GM23248 (cell line): Measurements from ENCODE around the gene PTGER2. TPM values are rescaled to one million over a fixed set of nuclear protein-coding genes. Genes with fewer than 3 reads are reported as not detected.

Experiments used
- DNase-seq: peaks from one replicate; pipeline ENCODE4 v3.0.0-alpha.2; 2015
- H2AFZ ChIP-seq: fragments of 200-600 bp; sonication (generic); 2 replicates; pipeline ENCODE4 v1.6.1; 2016; ENCODE audit warnings: antibody characterized with exemption
- H3F3A ChIP-seq: fragments of 200-600 bp; sonication (generic); 2 replicates; pipeline ENCODE4 v1.6.1; 2016; ENCODE audit warnings: mild to moderate bottlenecking, antibody characterized with exemption, mixed run types; ENCODE audit not compliant: insufficient read depth
- H3K27ac ChIP-seq: fragments of 200-600 bp; sonication (generic); 2 replicates; pipeline ENCODE4 v1.5.1; 2016; ENCODE audit warnings: mild to moderate bottlenecking
- H3K27me3 ChIP-seq: fragments of 200-600 bp; sonication (generic); replicated peaks from 2 replicates; pipeline ENCODE4 v1.6.1; 2016; ENCODE audit warnings: mild to moderate bottlenecking; ENCODE audit not compliant: insufficient read depth
- H3K36me3 ChIP-seq: fragments of 200-600 bp; sonication (generic); 2 replicates; pipeline ENCODE4 v1.6.1; 2016; ENCODE audit warnings: low read depth, mild to moderate bottlenecking
- H3K4me1 ChIP-seq: fragments of 200-600 bp; sonication (generic); 2 replicates; pipeline ENCODE4 v1.6.1; 2016; ENCODE audit warnings: mild to moderate bottlenecking; ENCODE audit not compliant: insufficient read depth
- H3K4me2 ChIP-seq: fragments of 200-600 bp; sonication (generic); one replicate; pipeline ENCODE4 v1.6.1; 2016; ENCODE audit warnings: mild to moderate bottlenecking; ENCODE audit not compliant: unreplicated experiment
- H3K4me3 ChIP-seq: fragments of 200-600 bp; sonication (generic); 2 replicates; pipeline ENCODE4 v1.5.1; 2016; ENCODE audit warnings: mild to moderate bottlenecking
- H3K79me2 ChIP-seq: fragments of 200-600 bp; sonication (generic); 2 replicates; pipeline ENCODE4 v1.6.1; 2016; ENCODE audit warnings: mild to moderate bottlenecking; ENCODE audit not compliant: insufficient read depth
- H3K9ac ChIP-seq: fragments of 200-600 bp; sonication (generic); 2 replicates; pipeline ENCODE4 v1.6.1; 2016; ENCODE audit warnings: mild to moderate bottlenecking
- H3K9me2 ChIP-seq: fragments of 200-600 bp; sonication (generic); 2 replicates; pipeline ENCODE4 v1.6.1; 2016; ENCODE audit warnings: mixed run types, mild to moderate bottlenecking, moderate library complexity; ENCODE audit not compliant: insufficient read depth
- H3K9me3 ChIP-seq: fragments of 200-600 bp; sonication (generic); one replicate; pipeline ENCODE4 v1.6.1; 2017; ENCODE audit warnings: low read depth
- H4K20me1 ChIP-seq: fragments of 200-600 bp; sonication (generic); 2 replicates; pipeline ENCODE4 v1.6.0; 2016; ENCODE audit not compliant: insufficient read depth
- EZH2 ChIP-seq: fragments of 200-600 bp; sonication (generic); IDR thresholded peaks from 2 replicates; pipeline ENCODE4 v1.6.1; 2018; ENCODE audit warnings: antibody characterized with exemption, mild to moderate bottlenecking; ENCODE audit not compliant: insufficient read depth, poor library complexity, severe bottlenecking
- EZH2phosphoT487 ChIP-seq: fragments of 200-600 bp; sonication (generic); IDR thresholded peaks from 2 replicates; pipeline ENCODE4 v1.6.1; 2018; ENCODE audit warnings: antibody characterized with exemption, moderate library complexity, mild to moderate bottlenecking, low read depth; ENCODE audit not compliant: insufficient read depth
- WGBS, 2 experiments: methylation state at CpG; one replicate each; pipeline ENCODE4 v1.1.6; 2015 to 2017; ENCODE audit warnings: low lambda C conversion rate in 2 of 2, low coverage in 1 of 2; ENCODE audit errors: missing lambda C conversion rate in 2 of 2; 5-methylcytosine and 5-hydroxymethylcytosine counted together
- in situ Hi-C: fragments of 300-500 bp; cut with MboI; formaldehyde crosslinking; loops from 2 replicates; pipeline ENCODE4 v1.15.0; 2020
- polyA plus RNA-seq: library from polyadenylated mRNA; unstranded; fragments of >200 nt; fragmentation: Nextera tagmentation; extraction: Ambion mirVana; gene quantifications from 2 replicates; pipeline ENCODE4 v1.2.1, GENCODE V29; 2016
- total RNA-seq: library from RNA; depleted of rRNA; stranded (reverse); fragments of >200 nt; shearing (Covaris generic); gene quantifications from 2 replicates; pipeline ENCODE4 v1.2.3, GENCODE V29; 2014

The PTGER2 gene
- total and polyA plus RNA-seq, 2 experiments from 2014 or later = 6.2 to 9.1 TPM

- 39 to 45% methylated on average over 4 of the region's 4 CpGs for WGBS, 2 experiments
- TF ChIP-seq EZH2phosphoT487 = no peak
- no peak for TF ChIP-seq EZH2
- peaks cover 16% of the 10 kb centered on the region for H3F3A ChIP-seq
- no peak overlapping the region for H3K27ac ChIP-seq
- H3K4me2 ChIP-seq = no peak overlapping the region
- H4K20me1 ChIP-seq = no peaks in the 10 kb centered on the region
- H3K9me2 ChIP-seq = no peaks in the 10 kb centered on the region
- no peak overlapping the region for H2AFZ ChIP-seq
- no peak for DNase-seq
- no peaks in the 10 kb centered on the region for H3K36me3 ChIP-seq
- H3K4me3 ChIP-seq = no peak overlapping the region
- no peaks in the 10 kb centered on the region for H3K27me3 ChIP-seq
- in situ Hi-C loops = no loop called here
- H3K9ac ChIP-seq = no peak overlapping the region
- no peaks in the 10 kb centered on the region for H3K79me2 ChIP-seq
- H3K9me3 ChIP-seq = no peaks in the 10 kb centered on the region
- peaks cover 13% of the 10 kb centered on the region for H3K4me1 ChIP-seq
Measured at GRCh38 chr14:52360831-52361230, 46.7 kb downstream of the PTGER2 start.

DNA sequence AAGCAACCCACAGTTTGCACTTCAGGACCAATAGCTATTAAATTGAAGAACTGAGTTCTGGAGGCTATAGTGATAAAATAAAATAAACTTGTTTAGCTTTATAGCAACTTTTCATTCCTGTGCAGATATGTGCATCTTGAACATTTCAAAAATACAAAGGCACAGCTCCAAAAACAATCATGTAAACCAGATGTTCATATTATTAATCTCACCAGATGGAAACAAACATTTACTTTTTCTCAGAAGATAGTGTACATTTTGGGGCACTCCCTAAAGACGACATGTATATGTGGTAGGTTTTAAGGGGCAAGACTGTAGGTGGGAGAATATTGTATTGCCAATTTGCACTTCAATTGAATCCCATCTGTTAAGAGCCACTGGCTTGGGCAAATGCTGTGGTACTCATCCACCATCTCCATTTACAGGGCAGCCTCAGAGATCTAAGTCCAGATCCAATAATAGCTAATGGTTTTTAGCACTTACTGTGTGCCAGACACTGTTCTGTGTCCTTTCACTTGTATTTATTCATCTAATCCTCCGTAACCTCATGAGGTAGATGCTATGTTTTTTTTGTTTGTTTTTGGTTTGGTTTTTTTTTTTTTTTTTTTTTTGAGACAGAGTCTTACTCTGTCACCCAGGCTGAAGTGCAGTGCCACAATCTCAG, 49.1 kb downstream of the PTGER2 start:
- H3K4me1 ChIP-seq = 0 out of 2 replicates have a peak, but pooled peaks cover 6% of the 10 kb centered on the region

DNA sequence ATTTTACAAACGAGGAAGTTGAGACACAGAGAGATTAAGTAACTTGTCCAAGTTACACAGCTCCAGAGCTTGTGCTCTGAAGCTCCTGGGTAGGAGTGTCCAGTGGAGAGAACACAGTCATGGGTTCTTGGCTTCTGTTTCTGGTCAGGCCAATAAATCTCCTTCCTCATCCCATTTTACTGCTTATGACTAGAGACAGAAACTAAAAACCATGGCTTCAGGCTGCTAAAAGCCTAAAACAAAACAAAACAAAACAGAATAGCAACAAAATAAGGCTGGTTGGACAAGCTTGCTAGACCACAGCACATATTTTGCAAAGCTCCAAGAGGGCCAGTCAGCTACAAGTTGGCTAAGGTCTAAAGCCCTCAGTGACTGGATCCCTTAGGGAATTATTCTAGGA, 49.8 kb downstream of the PTGER2 start:
- no peaks in the 10 kb centered on the region for H3K27me3 ChIP-seq
- in situ Hi-C loops = no loop called here
- peaks cover 12% of the 10 kb centered on the region for H3K4me1 ChIP-seq
- TF ChIP-seq EZH2phosphoT487 = no peak
- no peak for TF ChIP-seq EZH2
- H3K9me2 ChIP-seq = no peaks in the 10 kb centered on the region
- H3K79me2 ChIP-seq = no peaks in the 10 kb centered on the region
- no peaks in the 10 kb centered on the region for H4K20me1 ChIP-seq
- H3K9ac ChIP-seq = no peak overlapping the region
- no peaks in the 10 kb centered on the region for H3K36me3 ChIP-seq
- 9 to 11% methylated on average over 1 of the region's 1 CpG for WGBS, 2 experiments
- no peak for DNase-seq
- H3K9me3 ChIP-seq = no peaks in the 10 kb centered on the region
- no peak overlapping the region for H3K4me2 ChIP-seq
- no peak overlapping the region for H3K4me3 ChIP-seq
- H3K27ac ChIP-seq = no peak overlapping the region
- peaks cover 12% of the 10 kb centered on the region; the same call in 1 of the 2 replicates for H3F3A ChIP-seq
- H2AFZ ChIP-seq = no peak overlapping the region

More for the DNA sequence above, 49.1 kb downstream of the PTGER2 start:
- Histone ChIP-seq H2AFZ (no peak overlapping the region), H3K9me3 (no peaks in the 10 kb centered on the region), H3K27me3 (no peaks in the 10 kb centered on the region), H3K9ac (no peak overlapping the region), H3K9me2 (no peaks in the 10 kb centered on the region), H4K20me1 (no peaks in the 10 kb centered on the region), H3K4me2 (no peak overlapping the region), H3K79me2 (no peaks in the 10 kb centered on the region), H3K27ac (no peak overlapping the region), H3K4me3 (no peak overlapping the region), H3K36me3 (no peaks in the 10 kb centered on the region), H3F3A (peaks cover 7% of the 10 kb centered on the region; the same call in 1 of the 2 replicates)
- 59 to 68% methylated on average over 2 of the region's 2 CpGs for WGBS, 2 experiments
- in situ Hi-C loops = no loop called here
- TF ChIP-seq EZH2 (no peak), EZH2phosphoT487 (no peak)
- DNase-seq = no peak

DNA sequence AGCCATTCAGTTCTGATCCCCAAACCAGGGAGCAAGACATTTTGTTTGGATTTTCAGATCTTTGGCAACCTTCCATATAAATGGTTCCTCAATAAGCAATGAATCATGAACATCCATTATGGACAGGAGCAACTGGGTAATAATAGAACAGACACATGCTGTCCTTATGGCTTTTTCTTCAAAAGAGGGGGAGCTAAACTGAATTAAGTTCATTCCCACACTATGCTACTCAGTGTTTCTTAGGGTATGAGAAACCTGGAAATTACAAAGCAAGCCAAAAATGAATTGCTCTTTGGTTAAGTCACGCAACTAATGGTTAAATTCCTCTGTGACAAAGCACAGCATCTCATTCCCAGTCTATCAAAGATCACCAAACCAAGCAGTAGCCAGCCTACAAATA, 51.0 kb downstream of the PTGER2 start:
- WGBS, 2 experiments = 90 to 94% methylated on average over 1 of the region's 1 CpG
- Histone ChIP-seq H3K4me1 (peaks cover 21% of the 10 kb centered on the region), H3K9ac (no peak overlapping the region), H3K79me2 (no peaks in the 10 kb centered on the region), H3F3A (peaks cover 23% of the 10 kb centered on the region), H3K9me3 (no peaks in the 10 kb centered on the region), H3K36me3 (no peaks in the 10 kb centered on the region), H3K9me2 (no peaks in the 10 kb centered on the region), H4K20me1 (no peaks in the 10 kb centered on the region), H3K27ac (no peak overlapping the region), H3K27me3 (no peaks in the 10 kb centered on the region), H2AFZ (no peak overlapping the region), H3K4me3 (no peak overlapping the region), H3K4me2 (no peak overlapping the region)
- in situ Hi-C loops = no loop called here
- TF ChIP-seq EZH2 (no peak), EZH2phosphoT487 (no peak)
- DNase-seq = no peak
